ENCODE data around the gene MBD3L3.
"Not testable (repeated sequence)": the region's sequence is repeated elsewhere in the genome, so short reads cannot be mapped to it uniquely, and the experiment has no call there.

Gene MBD3L3

DNA sequence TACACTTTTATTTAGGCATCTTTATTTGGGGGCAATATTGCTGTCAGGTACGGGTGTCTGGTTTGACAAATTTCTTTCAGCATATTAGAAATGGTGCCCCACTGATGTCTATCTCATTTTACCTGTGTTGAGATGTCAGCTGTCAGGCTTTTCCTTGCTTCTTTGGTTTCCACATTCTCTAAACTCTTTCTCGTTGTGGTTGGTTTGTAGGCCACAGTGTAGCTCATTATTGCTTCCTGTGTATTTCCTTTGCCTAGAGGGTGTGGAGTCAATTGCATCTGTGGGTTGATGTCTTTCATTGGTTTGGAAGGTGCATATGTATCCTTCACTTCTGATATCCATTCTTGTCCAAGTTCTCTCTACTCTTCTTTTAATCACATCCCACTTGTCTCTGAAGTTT is 1.5 kb upstream of the MBD3L3 start:
- H3K27ac ChIP-seq (ENCODE audit: low read depth, low read length); H3K9ac ChIP-seq (ENCODE audit: low read depth, low read length); H3K27me3 ChIP-seq (ENCODE audit: control insufficient read depth, insufficient read depth, low read length); H3K4me3 ChIP-seq (ENCODE audit: low read depth, low read length); H3K9me3 ChIP-seq (ENCODE audit: control insufficient read depth, insufficient read depth, low read length); H3K36me3 ChIP-seq (ENCODE audit: control insufficient read depth, insufficient read depth, low read length); H3K4me1 ChIP-seq (ENCODE audit: control insufficient read depth, insufficient read depth, low read length): not testable (repeated sequence)

DNA sequence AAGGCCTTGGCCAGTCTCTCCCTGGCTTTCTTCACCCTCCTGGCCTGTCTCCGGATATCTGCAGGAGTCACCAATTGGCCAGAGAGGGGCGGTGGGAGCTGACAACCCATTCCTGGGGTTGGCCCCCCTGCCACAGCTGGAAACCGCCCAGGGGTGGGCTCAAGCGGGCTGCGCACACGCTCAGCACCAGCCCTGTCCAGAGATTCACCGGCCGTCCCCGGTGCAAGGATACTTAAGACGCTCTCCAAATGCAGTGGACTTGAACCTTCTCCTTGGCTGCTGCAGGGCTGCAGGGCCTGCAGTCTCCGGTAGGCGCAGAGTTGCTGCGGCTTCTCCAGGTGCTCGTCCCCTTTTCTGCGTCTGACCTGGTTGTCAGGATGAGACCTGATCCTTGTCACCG is 2.1 kb downstream of the MBD3L3 start:
- H3K27me3 ChIP-seq (ENCODE audit: control insufficient read depth, insufficient read depth, low read length); H3K4me3 ChIP-seq (ENCODE audit: low read depth, low read length); H3K4me1 ChIP-seq (ENCODE audit: control insufficient read depth, insufficient read depth, low read length); H3K9me3 ChIP-seq (ENCODE audit: control insufficient read depth, insufficient read depth, low read length); H3K36me3 ChIP-seq (ENCODE audit: control insufficient read depth, insufficient read depth, low read length); H3K9ac ChIP-seq (ENCODE audit: low read depth, low read length); H3K27ac ChIP-seq (ENCODE audit: low read depth, low read length): not testable (repeated sequence)

DNA sequence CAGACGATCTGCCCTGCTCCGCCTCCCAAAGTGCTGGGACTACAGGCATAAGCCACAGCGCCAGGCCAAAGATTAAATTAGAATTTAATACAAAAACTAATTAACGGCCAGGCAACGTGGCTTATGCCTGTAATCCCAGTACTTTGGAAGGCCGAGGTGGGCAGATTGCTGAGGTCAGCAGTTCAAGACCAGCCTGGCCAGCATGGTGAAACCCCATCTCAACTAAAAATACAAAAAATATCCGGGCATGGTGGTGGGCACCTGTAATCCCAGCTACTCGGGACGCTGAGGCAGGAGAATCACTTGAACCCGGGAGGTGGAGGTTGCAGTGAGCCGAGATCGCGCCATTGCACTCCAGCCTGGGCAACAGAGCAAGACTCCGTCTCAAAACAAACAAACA is 2.8 kb downstream of the MBD3L3 start:
- not testable (repeated sequence) for H3K4me1 ChIP-seq (ENCODE audit: control insufficient read depth, insufficient read depth, low read length); H3K27ac ChIP-seq (ENCODE audit: low read depth, low read length); H3K9ac ChIP-seq (ENCODE audit: low read depth, low read length); H3K36me3 ChIP-seq (ENCODE audit: control insufficient read depth, insufficient read depth, low read length); H3K4me3 ChIP-seq (ENCODE audit: low read depth, low read length); H3K27me3 ChIP-seq (ENCODE audit: control insufficient read depth, insufficient read depth, low read length); H3K9me3 ChIP-seq (ENCODE audit: control insufficient read depth, insufficient read depth, low read length)

DNA sequence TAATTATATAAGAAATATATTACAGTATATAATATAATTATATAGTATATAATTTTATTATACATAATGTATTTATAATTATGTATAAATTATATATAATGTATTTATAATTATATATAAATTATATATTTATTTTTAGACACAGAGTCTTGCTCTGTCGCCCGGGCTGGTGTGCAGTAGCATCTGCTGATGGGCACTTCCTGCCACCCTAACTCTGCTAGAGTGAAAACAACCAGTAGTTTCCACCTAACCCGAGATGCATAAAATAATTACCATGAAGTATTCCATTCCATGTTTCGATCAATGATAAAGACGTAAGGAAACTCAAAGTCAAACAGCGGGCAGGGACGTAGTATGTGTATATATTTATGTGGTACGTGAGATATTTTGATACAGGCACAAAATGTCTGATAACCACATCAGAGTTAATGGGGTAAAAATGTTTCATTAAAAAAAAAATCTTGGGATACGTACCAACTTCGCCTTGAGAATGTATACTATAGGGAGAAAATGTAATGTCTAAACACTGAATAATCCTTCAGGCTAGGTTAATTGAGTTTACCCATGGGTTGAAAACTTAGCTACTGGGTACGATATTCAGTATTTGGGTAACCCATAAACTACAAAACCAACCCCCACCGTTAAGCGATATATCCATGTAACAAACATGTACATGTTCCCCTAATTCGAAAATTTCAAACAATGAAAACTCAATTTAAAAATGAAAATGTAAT is 3.7 kb downstream of the MBD3L3 start:
- H3K36me3 ChIP-seq (ENCODE audit: control insufficient read depth, insufficient read depth, low read length); H3K4me1 ChIP-seq (ENCODE audit: control insufficient read depth, insufficient read depth, low read length); H3K27me3 ChIP-seq (ENCODE audit: control insufficient read depth, insufficient read depth, low read length); H3K27ac ChIP-seq (ENCODE audit: low read depth, low read length); H3K4me3 ChIP-seq (ENCODE audit: low read depth, low read length); H3K9ac ChIP-seq (ENCODE audit: low read depth, low read length); H3K9me3 ChIP-seq (ENCODE audit: control insufficient read depth, insufficient read depth, low read length): not testable (repeated sequence)

DNA sequence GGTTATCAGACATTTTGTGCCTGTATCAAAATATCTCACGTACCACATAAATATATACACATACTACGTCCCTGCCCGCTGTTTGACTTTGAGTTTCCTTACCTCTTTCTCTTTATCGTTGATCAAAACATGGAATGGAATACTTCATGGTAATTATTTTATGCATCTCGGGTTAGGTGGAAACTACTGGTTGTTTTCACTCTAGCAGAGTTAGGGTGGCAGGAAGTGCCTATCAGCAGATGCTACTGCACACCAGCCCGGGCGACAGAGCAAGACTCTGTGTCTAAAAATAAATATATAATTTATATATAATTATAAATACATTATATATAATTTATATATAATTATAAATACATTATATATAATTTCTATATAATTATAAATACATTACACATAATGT is 5.6 kb downstream of the MBD3L3 start:
- H3K36me3 ChIP-seq (ENCODE audit: control insufficient read depth, insufficient read depth, low read length); H3K4me1 ChIP-seq (ENCODE audit: control insufficient read depth, insufficient read depth, low read length); H3K27me3 ChIP-seq (ENCODE audit: control insufficient read depth, insufficient read depth, low read length); H3K9me3 ChIP-seq (ENCODE audit: control insufficient read depth, insufficient read depth, low read length); H3K9ac ChIP-seq (ENCODE audit: low read depth, low read length); H3K27ac ChIP-seq (ENCODE audit: low read depth, low read length); H3K4me3 ChIP-seq (ENCODE audit: low read depth, low read length): not testable (repeated sequence)

DNA sequence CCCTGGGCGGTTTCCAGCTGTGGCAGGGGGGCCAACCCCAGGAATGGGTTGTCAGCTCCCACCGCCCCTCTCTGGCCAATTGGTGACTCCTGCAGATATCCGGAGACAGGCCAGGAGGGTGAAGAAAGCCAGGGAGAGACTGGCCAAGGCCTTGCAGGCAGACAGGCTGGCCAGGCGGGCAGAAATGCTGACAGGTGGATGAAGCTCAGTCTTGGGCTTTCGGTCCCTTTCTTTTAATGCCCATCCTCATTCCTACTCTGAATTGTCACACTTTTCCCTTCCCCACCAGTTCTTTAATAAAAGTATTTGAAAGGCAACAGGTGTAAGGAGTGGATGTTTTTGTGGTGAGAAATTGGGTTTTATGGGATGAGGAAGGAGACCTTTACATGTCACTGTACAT is 7.1 kb downstream of the MBD3L3 start:
- not testable (repeated sequence) for H3K36me3 ChIP-seq (ENCODE audit: control insufficient read depth, insufficient read depth, low read length); H3K9me3 ChIP-seq (ENCODE audit: control insufficient read depth, insufficient read depth, low read length); H3K27me3 ChIP-seq (ENCODE audit: control insufficient read depth, insufficient read depth, low read length); H3K9ac ChIP-seq (ENCODE audit: low read depth, low read length); H3K4me1 ChIP-seq (ENCODE audit: control insufficient read depth, insufficient read depth, low read length); H3K4me3 ChIP-seq (ENCODE audit: low read depth, low read length); H3K27ac ChIP-seq (ENCODE audit: low read depth, low read length)

DNA sequence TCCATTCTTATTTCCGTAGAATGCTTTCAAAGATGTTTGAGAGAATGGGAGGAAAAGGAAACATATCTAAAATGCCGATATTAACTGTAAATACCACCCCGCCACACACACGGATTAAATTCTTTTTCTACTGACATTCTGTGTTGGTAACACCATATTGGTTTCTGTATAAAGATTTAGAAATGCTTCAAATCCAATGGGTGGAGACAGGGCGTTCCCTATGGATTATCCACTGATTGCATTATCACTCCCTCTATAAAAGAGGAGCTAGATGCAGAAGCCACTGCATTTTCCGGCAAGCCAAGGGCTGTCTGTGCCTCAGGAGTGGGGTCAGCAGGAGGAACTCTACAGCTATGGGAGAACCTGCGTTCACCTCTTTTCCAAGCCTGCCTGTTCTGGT is 9.5 kb downstream of the MBD3L3 start, which contains the start of gene MBD3L2:
Gene MBD3L2 (plus strand): TSS at position 301 of the 400 bp plus-strand sequence. CDS start 53 bp downstream, at position 354.
- H3K9ac ChIP-seq (ENCODE audit: low read depth, low read length); H3K4me3 ChIP-seq (ENCODE audit: low read depth, low read length); H3K36me3 ChIP-seq (ENCODE audit: control insufficient read depth, insufficient read depth, low read length); H3K9me3 ChIP-seq (ENCODE audit: control insufficient read depth, insufficient read depth, low read length); H3K4me1 ChIP-seq (ENCODE audit: control insufficient read depth, insufficient read depth, low read length); H3K27ac ChIP-seq (ENCODE audit: low read depth, low read length); H3K27me3 ChIP-seq (ENCODE audit: control insufficient read depth, insufficient read depth, low read length): not testable (repeated sequence)

DNA sequence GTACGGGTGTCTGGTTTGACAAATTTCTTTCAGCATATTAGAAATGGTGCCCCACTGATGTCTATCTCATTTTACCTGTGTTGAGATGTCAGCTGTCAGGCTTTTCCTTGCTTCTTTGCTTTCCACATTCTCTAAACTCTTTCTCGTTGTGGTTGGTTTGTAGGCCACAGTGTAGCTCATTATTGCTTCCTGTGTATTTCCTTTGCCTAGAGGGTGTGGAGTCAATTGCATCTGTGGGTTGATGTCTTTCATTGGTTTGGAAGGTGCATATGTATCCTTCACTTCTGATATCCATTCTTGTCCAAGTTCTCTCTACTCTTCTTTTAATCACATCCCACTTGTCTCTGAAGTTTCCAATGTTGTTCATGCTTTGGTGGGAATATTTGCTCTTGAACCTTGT is 16.9 kb downstream of the MBD3L3 start:
- H3K4me3 ChIP-seq (ENCODE audit: low read depth, low read length); H3K9me3 ChIP-seq (ENCODE audit: control insufficient read depth, insufficient read depth, low read length); H3K27ac ChIP-seq (ENCODE audit: low read depth, low read length); H3K27me3 ChIP-seq (ENCODE audit: control insufficient read depth, insufficient read depth, low read length); H3K36me3 ChIP-seq (ENCODE audit: control insufficient read depth, insufficient read depth, low read length); H3K9ac ChIP-seq (ENCODE audit: low read depth, low read length); H3K4me1 ChIP-seq (ENCODE audit: control insufficient read depth, insufficient read depth, low read length): not testable (repeated sequence)

DNA sequence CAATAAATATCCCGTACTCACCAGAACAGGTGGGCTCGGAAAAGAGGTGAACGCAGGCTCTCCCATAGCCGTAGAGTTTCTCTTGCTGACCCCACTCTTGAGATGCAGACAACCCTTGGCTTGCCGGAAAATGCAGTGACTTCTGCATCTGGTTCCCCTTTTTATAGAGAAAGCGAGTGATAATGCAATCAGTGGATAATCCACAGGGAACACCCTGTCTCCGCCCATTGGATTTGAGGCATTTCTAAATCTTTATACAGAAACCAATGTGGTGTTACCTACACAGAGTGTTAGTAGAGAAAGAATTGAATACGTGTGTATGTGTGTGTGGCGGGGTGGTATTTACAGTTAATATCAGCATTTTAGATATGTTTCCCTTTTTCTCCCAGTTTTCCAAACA is 18.4 kb downstream of the MBD3L3 start, which contains the start of gene MBD3L4:
Gene MBD3L4 (minus strand): TSS at position 101 of the 400 bp plus-strand sequence. CDS start 35 bp downstream, at position 66.
- H3K36me3 ChIP-seq (ENCODE audit: control insufficient read depth, insufficient read depth, low read length); H3K9ac ChIP-seq (ENCODE audit: low read depth, low read length); H3K4me3 ChIP-seq (ENCODE audit: low read depth, low read length); H3K27me3 ChIP-seq (ENCODE audit: control insufficient read depth, insufficient read depth, low read length); H3K9me3 ChIP-seq (ENCODE audit: control insufficient read depth, insufficient read depth, low read length); H3K4me1 ChIP-seq (ENCODE audit: control insufficient read depth, insufficient read depth, low read length); H3K27ac ChIP-seq (ENCODE audit: low read depth, low read length): not testable (repeated sequence)

DNA sequence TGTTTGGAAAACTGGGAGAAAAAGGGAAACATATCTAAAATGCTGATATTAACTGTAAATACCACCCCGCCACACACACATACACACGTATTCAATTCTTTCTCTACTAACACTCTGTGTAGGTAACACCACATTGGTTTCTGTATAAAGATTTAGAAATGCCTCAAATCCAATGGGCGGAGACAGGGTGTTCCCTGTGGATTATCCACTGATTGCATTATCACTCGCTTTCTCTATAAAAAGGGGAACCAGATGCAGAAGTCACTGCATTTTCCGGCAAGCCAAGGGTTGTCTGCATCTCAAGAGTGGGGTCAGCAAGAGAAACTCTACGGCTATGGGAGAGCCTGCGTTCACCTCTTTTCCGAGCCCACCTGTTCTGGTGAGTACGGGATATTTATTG is 28.2 kb downstream of the MBD3L3 start, which contains the start of gene MBD3L5:
Gene MBD3L5 (plus strand): TSS at position 301 of the 400 bp plus-strand sequence. CDS start 34 bp downstream, at position 335.
- H3K4me3 ChIP-seq (ENCODE audit: low read depth, low read length); H3K27me3 ChIP-seq (ENCODE audit: control insufficient read depth, insufficient read depth, low read length); H3K36me3 ChIP-seq (ENCODE audit: control insufficient read depth, insufficient read depth, low read length); H3K9ac ChIP-seq (ENCODE audit: low read depth, low read length); H3K4me1 ChIP-seq (ENCODE audit: control insufficient read depth, insufficient read depth, low read length); H3K27ac ChIP-seq (ENCODE audit: low read depth, low read length); H3K9me3 ChIP-seq (ENCODE audit: control insufficient read depth, insufficient read depth, low read length): not testable (repeated sequence)

DNA sequence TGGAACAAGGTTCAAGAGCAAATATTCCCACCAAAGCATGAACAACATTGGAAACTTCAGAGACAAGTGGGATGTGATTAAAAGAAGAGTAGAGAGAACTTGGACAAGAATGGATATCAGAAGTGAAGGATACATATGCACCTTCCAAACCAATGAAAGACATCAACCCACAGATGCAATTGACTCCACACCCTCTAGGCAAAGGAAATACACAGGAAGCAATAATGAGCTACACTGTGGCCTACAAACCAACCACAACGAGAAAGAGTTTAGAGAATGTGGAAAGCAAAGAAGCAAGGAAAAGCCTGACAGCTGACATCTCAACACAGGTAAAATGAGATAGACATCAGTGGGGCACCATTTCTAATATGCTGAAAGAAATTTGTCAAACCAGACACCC is 29.7 kb downstream of the MBD3L3 start:
- not testable (repeated sequence) for H3K4me3 ChIP-seq (ENCODE audit: low read depth, low read length); H3K27ac ChIP-seq (ENCODE audit: low read depth, low read length); H3K36me3 ChIP-seq (ENCODE audit: control insufficient read depth, insufficient read depth, low read length); H3K27me3 ChIP-seq (ENCODE audit: control insufficient read depth, insufficient read depth, low read length); H3K4me1 ChIP-seq (ENCODE audit: control insufficient read depth, insufficient read depth, low read length); H3K9ac ChIP-seq (ENCODE audit: low read depth, low read length); H3K9me3 ChIP-seq (ENCODE audit: control insufficient read depth, insufficient read depth, low read length)

DNA sequence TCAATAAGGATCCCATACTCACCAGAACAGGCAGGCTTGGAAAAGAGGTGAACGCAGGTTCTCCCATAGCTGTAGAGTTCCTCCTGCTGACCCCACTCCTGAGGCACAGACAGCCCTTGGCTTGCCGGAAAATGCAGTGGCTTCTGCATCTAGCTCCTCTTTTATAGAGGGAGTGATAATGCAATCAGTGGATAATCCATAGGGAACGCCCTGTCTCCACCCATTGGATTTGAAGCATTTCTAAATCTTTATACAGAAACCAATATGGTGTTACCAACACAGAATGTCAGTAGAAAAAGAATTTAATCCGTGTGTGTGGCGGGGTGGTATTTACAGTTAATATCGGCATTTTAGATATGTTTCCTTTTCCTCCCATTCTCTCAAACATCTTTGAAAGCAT is 37.1 kb downstream of the MBD3L3 start, which contains the start of gene MBD3L2B:
Gene MBD3L2B (minus strand): TSS at position 101 of the 400 bp plus-strand sequence. CDS start 34 bp downstream, at position 67.
- peaks cover 17% of the 10 kb centered on the region for H3K9me3 ChIP-seq (ENCODE audit: control insufficient read depth, insufficient read depth, low read length)
- not testable (repeated sequence) for H3K4me1 ChIP-seq (ENCODE audit: control insufficient read depth, insufficient read depth, low read length); H3K36me3 ChIP-seq (ENCODE audit: control insufficient read depth, insufficient read depth, low read length); H3K27ac ChIP-seq (ENCODE audit: low read depth, low read length); H3K27me3 ChIP-seq (ENCODE audit: control insufficient read depth, insufficient read depth, low read length); H3K4me3 ChIP-seq (ENCODE audit: low read depth, low read length); H3K9ac ChIP-seq (ENCODE audit: low read depth, low read length)

Measured in HUES48 (cell line).